ENCODE measurements around the gene ZNF575.

GRCh38 chr19:43544077-43544476 is 11.1 kb downstream of the ZNF575 start:
- TF ChIP-seq CTCF (conservative IDR thresholded peaks at IDR 0.05; ENCODE audit: low read length) (no peak), EZH2phosphoT487 (IDR thresholded peaks at IDR 0.05; ENCODE audit: borderline replicate concordance) (no peak)
